Cardiac septum (tissue), 1 donor: ENCODE results near the gene ISLR. TPM values are rescaled to one million over a fixed set of nuclear protein-coding genes. Genes with fewer than 3 reads are reported as not detected.

Source experiments
- DNase-seq: peaks from one replicate; pipeline ENCODE4 v3.0.0-alpha.2; 2020; ENCODE audit warnings: low spot score
- intact Hi-C: fragments of 100-400 bp; cut with DNase I; formaldehyde crosslinking; loops from one replicate; pipeline ENCODE4 v1.14.0; 2022
- long read RNA-seq: library from polyadenylated mRNA; unstranded; transcript quantifications from one replicate; pipeline ENCODE4 v2.0.0, GENCODE V29; 2021
- total RNA-seq: library from RNA; stranded (reverse); fragmentation: NEBNext Ultra II Directional; extraction: Animal tissue kit (Norgen Biotek cat#: 25700); gene quantifications from one replicate; pipeline ENCODE4 v1.2.1, GENCODE V29; 2021
- donor health status: DM: no; HTN: no; CAD: no.

Gene ISLR, protein sequence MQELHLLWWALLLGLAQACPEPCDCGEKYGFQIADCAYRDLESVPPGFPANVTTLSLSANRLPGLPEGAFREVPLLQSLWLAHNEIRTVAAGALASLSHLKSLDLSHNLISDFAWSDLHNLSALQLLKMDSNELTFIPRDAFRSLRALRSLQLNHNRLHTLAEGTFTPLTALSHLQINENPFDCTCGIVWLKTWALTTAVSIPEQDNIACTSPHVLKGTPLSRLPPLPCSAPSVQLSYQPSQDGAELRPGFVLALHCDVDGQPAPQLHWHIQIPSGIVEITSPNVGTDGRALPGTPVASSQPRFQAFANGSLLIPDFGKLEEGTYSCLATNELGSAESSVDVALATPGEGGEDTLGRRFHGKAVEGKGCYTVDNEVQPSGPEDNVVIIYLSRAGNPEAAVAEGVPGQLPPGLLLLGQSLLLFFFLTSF
- 16.2 TPM for total RNA-seq
- long read RNA-seq, partial matches to known transcripts, result 8 of 12 reads
- long read RNA-seq, other reads (novel, unspliced or antisense), result 0 of 12 reads

DNA sequence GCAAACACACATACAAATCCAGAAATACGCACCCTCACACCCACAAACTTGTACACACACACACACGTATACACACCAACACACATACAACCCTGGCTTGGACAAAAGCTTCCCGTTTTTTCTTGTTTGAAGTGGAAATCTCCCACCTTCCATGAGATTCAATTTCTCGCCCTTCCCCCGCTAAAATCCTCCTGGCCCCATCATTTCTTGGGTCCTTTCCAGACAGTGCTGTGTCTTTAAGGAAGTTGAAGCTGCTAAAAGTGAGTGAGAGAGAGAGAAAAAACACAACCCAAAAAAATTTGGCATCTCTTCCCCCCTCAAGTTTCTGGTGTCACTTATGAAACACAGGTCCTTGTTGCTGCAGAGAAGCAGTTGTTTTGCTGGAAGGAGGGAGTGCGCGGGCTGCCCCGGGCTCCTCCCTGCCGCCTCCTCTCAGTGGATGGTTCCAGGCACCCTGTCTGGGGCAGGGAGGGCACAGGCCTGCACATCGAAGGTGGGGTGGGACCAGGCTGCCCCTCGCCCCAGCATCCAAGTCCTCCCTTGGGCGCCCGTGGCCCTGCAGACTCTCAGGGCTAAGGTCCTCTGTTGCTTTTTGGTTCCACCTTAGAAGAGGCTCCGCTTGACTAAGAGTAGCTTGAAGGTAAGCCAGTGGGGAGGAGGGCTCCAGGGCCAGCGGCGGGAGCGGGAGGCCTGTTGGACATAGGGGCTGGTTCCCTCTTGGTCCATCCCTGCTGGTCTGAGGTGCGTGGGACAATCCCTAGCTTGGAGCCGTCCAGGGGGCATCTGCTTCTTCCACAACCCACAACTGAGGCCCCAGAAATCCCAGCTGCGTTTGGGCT is at the start of gene ISLR:
Gene ISLR, plus strand, starts transcription at position 331 of the 839 bp plus-strand sequence. CDS start 1,149 bp downstream, outside the sequence.
- DNase-seq, result peak; percentile 74
- intact Hi-C loops, result loop anchor here (2.0 kb wide), 1 partner anchor 37 kb away; no protein-coding TSS in a partner anchor

DNA sequence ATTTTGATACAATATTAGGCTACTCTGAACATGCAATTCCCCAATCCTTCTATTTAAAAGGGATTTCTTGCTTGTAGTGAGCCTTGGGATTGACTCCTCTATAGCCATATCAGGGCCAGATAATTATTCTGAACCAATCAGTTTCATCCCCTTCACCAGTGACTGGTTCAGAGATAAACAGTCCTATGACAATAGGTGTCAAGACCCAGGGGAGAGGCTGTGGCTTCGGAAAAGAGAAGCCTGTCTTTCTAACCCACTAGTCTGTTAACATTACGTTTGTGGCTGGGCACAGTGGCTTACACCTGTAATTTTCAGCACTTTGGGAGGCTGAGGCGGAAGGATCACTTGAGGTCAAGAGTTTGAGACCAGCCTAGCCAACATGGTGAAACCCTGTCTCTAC is 49.3 kb upstream of the ISLR start:
- DNase-seq, result no peak
- intact Hi-C loops, result no loop called here

DNA sequence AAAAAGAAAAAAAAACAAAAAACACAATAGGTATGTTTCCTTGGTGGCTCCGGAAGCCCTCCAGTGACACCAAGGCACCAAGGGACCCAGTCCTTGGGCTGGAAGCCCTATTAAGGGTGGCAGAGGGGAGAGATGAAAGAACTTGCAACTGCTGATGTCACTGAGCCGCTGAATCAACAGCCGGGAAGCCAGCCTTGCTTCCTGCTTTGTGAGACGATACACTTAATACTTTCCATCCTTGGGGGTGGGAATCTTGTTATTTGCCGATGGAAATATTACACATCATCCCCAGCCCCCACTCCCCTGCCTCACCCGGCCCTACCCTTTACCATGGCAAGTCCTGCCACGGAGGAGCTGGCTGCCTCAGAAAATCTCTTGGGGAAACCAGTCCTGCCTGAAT is 48.8 kb upstream of the ISLR start:
- intact Hi-C loops, result loop anchor here (5.0 kb wide), 3 partner anchors 72 to 198 kb away; no protein-coding TSS in a partner anchor

DNA sequence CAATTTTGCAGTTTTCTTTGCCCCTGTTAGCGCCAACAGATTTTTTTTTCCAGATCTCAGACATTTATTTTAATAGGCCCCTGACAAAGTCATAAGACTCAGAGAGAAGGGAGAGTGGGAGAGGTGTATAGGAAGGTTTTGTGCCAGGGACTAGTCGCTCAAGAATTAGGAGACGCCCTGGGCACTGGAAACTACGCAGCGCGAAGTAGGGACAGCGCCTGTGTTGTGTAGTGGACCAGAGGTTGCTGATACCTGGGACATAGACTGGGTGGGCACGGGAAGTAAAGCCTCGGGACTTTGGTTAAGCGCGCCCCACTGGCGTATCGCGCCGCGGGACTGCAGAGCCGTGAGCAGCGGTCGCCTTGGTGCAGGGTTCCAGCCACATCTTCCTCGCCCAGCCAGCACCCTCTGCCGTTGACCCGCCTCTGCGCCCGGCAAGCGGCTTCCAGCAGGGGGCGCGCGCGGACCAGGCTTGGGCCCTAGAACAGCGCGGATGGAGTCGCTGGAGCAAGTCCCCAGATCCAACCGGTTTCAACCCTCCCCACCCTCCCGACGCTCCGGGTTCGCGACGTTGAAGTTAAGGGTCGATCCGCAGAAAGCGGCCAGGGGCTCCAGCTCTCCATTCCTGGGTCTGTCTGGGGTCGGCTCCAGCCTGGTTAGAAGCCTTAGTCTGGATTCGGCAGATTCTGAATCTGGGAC is 46.1 kb upstream of the ISLR start:
- intact Hi-C loops, result loop anchor here (2.0 to 5.0 kb wide), 4 partner anchors 75 to 195 kb away; no protein-coding TSS in a partner anchor
- peak; percentile 93 for DNase-seq

More for the DNA sequence above, 48.8 kb upstream of the ISLR start:
- no peak for DNase-seq

DNA sequence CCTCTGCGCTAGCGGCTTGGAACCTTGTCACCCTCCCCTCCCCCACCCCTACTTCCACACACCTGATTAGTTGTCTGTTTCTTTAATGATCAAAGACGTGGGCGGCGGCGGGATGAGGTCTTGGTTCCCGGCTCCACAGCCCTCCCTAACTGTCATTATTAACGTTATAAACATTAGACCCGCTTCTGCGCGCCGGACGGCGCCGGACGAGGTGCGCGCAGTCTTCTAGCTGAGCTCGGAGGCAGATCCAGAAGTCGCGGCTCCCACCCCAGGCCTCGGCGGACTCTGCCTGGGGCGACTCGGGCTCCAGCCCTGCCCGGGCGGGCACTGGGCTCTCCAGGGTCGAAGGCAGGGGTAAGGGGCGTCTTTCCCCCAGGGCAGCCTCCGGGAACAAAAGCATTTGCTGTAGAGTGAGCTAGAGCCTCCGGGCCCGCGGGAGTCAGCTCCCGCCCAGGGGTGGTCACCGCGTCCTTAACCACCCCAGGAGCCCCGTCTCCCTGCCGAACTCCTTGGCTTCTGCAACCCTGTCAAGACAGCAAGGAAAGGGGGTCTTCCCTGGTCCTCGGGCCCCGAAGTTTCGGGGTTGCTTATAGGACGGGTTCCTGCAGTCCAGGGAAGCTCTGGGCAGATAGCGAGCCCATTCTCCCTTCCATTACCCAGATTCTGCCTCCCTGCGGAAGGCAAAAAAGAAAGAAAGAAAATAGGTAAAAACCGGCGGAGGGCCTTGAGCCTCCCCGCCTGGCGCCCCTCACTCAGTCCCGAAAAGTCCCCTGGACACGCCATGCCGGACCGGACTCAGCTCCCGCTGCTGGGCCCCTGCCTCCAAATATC is 45.3 kb upstream of the ISLR start:
- no peak for DNase-seq
- intact Hi-C loops, result loop anchor here (2.0 to 5.0 kb wide), 4 partner anchors 76 to 194 kb away; no protein-coding TSS in a partner anchor

DNA sequence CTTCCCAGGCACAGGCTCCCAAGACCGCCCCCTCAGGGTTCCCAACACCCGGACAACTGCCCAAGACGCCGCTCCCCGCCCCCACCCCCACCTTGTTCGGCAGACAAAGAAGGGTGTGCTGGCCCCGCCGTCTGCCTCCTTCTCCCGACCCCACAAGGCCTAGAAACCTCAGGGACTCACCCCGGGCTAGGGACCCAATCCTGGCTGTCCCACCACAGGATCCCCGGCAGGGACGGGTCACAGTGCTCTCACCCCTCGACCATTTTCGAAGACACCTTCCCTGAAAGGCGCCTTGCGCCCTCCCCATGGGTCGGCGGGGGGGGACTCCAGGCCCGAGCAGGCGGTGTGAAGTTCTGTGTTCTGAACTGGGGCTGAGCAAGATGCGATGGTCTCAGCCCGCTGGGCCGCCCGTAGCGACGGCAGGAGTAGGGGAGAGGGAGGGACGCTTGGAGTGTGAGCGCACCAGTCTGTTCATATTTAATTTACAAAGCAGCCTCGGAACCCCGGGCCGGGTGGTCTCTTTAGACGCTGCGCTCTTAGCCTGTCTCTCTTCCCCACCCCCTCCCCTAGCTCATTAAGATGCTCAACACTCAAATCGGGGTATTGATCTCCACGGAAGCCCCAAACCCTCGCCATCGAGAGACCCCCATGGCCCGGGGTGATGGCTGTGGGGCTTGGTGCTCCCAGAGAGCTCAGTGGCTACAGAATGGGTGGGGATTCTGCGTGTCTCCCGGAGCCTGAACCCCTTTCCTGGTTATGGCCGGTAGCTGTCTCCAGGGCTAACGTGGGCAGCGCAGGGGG is 44.5 kb upstream of the ISLR start:
- no peak for DNase-seq

DNA sequence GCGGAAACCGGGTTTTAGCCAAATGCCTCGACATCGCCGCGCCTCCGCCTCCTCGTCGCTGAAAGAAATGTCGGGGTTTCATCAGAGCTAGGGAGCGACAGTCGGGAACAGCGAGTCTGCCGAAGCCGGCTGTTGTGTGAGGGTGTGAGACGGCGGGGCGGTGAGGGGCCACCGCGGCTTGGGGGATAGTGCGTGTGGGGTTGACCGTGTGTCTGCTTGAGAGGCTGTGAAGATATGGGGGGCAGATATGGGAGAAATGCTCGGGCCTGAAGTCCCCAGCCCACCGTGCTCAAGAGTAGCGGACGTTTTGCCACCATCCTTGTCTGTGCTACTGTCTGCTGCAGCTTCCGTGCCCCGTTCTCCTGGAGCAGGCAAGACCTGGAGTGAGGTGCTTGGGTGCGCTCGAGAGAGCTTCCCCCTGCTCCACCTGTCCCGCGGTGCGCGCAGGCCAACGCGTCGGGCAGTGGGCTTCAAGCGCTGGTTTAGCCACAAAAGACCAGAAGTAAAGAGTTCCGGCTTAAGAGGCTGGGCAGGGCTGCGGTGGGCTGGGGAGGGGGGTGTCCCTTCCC is 43.8 kb upstream of the ISLR start:
- intact Hi-C loops, result loop anchor here (5.0 kb wide), 3 partner anchors 77 to 193 kb away; no protein-coding TSS in a partner anchor
- no peak for DNase-seq

More for the DNA sequence above, 44.5 kb upstream of the ISLR start:
- intact Hi-C loops, result loop anchor here (5.0 kb wide), 3 partner anchors 77 to 193 kb away; no protein-coding TSS in a partner anchor

DNA sequence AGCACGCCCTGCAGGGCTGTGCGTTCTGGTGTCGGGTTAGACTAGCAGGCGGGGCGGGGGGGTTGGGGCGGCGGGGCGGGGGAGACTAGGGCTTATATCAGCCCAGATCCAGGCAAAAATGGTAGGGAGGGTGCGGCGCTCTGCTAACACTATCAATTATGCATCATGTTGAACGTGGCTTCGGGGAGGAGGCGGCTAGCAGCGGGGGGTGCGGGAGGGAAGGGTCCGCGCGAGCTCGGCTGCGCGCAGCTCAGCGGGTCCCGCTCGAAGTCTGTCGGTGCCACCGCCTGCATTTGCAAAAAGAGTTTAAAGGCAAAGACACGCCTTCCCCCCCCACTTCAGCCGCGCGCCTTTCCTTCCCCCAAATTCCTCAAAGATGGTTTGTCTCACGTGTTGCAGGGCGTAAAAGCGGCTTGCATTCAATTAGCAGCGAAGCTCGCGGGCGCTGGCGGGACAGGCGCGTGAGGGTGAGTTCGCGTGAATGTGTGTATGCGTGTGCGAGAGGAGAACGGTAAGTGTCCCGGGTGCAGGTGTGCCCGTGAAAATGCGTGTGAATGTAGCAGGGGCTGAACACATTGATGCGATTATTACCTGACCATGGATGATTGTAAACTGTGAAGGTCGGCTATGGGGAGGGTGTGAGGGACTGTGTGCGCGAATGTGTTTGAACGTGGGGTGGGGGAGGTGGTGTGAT is 43.2 kb upstream of the ISLR start, which contains the start of gene ISLR2:
Gene ISLR2, plus strand, starts transcription at position 432 of the 694 bp plus-strand sequence. CDS start 2,169 bp downstream, outside the sequence.
- no peak for DNase-seq
- intact Hi-C loops, result no loop called here

DNA sequence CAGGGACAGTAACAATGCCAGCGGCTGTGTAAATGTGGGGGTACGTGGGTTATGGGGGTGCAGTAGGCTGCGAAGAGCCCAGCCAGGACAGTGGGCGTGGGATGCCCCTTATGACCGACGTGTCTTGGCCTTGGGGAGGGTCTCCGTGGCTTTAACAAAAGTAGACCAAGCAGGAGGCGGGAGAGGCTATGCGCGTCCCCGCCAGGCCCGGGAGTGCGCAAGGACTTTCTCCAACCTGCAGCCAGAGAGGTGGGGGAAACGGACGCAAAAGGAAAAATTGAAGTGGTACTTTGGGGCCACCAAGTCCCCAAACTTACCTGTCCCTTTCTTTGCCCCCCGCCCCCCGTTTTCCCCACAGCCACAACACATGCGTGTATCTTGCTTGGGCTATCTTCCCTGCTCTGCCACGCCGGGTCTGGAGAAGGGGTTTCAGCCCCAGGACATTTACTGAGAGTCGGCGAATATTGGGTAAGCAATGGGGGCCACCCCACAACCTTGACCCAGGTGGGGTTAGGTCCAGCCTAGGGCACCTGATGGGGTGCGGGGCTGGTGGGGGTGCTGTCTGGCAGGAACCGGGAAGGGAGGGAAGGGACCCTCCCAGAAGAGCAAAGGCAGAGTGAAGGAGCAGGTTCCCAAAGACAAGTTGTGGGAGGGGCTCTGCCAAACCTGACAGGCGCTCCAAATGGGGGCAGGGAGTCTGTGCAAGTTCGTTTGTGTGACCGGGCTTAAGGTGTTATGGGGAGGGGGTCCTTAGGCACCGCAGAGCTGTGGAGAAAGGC is 42.5 kb upstream of the ISLR start:
- DNase-seq, result no peak
- intact Hi-C loops, result no loop called here

DNA sequence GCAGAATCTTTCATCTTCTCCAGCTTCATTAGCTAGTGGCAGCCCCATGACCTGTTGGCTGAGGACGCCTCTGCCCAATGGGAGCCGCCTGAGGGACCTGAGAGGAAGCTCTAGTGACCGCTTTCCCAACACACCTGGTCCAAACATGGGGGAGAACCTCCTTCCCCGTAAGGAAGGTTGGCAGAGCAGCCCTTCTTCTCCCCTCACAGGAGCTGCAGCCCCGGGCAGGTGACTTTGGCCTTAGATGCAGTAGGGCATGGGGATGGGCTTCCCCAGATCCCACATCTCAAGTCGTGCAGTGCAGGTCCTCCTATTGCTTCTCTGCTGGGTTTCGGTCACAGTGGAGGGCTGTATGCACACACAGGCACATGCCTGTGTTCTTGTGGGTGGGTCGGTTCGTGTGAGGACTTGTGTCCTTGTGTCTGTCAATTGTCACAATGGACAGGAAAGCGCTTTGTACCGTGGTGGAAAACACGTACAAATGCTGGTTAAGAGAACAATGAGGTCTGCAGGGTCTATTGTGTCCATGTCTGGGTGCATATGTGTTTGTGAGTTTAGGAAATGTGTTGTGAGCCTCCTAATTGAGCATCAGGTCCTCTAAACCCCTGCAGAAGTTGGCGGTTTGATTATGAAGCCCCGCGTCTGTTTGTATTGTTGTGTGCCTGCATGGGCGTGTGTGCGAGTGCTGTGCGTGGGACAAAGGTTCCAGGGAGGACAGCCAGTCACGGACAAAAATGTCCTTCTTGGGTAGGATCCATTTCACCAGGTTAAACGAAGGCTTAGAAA is 41.7 kb upstream of the ISLR start:
- intact Hi-C loops, result no loop called here
- no peak for DNase-seq

DNA sequence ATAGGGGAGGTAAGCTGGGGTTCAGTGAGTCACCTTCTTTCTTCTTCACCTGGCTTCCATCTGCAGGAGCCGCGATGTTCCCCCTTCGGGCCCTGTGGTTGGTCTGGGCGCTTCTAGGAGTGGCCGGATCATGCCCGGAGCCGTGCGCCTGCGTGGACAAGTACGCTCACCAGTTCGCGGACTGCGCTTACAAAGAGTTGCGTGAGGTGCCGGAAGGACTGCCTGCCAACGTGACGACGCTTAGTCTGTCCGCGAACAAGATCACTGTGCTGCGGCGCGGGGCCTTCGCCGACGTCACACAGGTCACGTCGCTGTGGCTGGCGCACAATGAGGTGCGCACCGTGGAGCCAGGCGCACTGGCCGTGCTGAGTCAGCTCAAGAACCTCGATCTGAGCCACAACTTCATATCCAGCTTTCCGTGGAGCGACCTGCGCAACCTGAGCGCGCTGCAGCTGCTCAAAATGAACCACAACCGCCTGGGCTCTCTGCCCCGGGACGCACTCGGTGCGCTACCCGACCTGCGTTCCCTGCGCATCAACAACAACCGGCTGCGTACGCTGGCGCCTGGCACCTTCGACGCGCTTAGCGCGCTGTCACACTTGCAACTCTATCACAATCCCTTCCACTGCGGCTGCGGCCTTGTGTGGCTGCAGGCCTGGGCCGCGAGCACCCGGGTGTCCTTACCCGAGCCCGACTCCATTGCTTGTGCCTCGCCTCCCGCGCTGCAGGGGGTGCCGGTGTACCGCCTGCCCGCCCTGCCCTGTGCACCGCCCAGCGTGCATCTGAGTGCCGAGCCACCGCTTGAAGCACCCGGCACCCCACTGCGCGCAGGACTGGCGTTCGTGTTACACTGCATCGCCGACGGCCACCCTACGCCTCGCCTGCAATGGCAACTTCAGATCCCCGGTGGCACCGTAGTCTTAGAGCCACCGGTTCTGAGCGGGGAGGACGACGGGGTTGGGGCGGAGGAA is 40.5 kb upstream of the ISLR start:
- intact Hi-C loops, result no loop called here
- DNase-seq, result no peak

DNA sequence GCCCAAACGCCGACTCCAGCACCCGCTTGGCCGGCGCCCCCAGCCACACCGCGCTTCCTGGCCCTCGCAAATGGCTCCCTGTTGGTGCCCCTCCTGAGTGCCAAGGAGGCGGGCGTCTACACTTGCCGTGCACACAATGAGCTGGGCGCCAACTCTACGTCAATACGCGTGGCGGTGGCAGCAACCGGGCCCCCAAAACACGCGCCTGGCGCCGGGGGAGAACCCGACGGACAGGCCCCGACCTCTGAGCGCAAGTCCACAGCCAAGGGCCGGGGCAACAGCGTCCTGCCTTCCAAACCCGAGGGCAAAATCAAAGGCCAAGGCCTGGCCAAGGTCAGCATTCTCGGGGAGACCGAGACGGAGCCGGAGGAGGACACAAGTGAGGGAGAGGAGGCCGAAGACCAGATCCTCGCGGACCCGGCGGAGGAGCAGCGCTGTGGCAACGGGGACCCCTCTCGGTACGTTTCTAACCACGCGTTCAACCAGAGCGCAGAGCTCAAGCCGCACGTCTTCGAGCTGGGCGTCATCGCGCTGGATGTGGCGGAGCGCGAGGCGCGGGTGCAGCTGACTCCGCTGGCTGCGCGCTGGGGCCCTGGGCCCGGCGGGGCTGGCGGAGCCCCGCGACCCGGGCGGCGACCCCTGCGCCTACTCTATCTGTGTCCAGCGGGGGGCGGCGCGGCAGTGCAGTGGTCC is 39.7 kb upstream of the ISLR start:
- DNase-seq, result no peak
- intact Hi-C loops, result no loop called here

DNA sequence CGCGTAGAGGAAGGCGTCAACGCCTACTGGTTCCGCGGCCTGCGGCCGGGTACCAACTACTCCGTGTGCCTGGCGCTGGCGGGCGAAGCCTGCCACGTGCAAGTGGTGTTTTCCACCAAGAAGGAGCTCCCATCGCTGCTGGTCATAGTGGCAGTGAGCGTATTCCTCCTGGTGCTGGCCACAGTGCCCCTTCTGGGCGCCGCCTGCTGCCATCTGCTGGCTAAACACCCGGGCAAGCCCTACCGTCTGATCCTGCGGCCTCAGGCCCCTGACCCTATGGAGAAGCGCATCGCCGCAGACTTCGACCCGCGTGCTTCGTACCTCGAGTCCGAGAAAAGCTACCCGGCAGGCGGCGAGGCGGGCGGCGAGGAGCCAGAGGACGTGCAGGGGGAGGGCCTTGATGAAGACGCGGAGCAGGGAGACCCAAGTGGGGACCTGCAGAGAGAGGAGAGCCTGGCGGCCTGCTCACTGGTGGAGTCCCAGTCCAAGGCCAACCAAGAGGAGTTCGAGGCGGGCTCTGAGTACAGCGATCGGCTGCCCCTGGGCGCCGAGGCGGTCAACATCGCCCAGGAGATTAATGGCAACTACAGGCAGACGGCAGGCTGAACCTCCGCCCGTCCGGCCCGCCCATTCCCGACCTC is 39.0 kb upstream of the ISLR start:
- no peak for DNase-seq
- intact Hi-C loops, result no loop called here
